ENCODE results near the gene ECM2.
"Not testable (repeated sequence)": the region's sequence is repeated elsewhere in the genome, so short reads cannot be mapped to it uniquely, and the experiment has no call there.

ECM2 gene

DNA sequence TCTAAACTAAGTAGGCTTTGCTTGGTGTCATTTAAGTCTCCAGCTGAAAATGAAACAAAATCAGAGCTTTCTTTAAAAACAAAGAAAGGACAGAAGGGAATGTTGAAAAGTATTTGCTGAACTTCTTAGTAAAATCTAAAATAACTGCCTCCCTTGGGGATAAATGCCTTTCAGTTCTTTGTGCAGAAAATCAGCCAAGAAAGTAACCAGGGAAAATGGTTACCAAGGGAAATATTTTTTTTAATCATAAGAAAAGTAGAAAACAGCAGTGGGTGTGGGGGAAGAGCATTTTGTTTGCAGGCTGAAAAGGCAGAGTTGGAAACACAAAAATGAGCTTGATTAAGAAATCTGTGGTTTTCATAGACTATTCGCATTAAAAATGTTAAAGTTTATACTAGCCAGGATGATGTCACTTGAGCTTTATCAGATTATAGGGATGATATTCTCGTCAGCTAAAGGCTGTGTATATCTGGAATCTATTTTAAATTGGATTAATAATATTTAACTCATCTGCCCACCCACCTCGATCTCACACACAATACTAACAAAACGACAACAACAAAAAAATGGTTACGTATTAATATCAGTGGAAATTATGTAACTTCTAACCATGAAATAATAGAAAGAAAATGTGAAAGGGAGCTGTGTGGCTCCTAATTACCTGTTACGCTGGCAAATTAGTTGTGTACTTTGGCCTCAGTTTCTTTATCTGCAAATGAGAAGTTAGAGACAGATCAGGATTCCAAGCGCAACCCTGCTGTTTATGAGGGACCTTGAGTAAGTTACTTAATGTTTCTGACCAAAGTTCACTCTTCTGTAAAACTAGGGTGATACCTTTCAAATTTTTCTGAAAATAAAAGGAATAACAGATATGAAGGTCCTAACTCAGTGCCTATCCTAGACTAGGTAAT, at the start of gene ECM2:
TSS of gene ECM2 (minus strand) at position 51 of the 911 bp plus-strand sequence. CDS start 13,124 bp downstream, outside the sequence.
- no peak for DNase-seq

GRCh38 chr9:92576175-92576574, 40.4 kb upstream of the ECM2 start:
- DNase-seq: peak; percentile 14

DNA sequence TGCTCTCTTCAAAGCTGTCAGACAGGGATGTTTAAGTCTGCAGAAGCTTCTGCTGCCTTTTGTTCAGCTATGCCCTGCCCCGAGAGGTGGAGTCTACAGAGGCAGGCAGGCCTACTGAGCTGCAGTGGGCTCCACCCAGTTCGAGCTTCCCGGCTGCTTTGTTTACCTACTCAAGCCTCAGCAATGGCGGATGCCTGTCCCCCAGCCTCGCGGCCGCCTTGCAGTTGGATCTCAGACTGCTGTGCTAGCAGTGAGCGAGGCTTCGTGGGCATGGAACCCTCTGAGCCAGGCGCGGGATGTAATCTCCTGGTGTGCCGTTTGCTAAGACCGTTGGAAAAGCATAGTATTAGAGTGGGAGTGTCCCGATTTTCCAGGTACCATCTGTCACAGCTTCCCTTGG, 37.8 kb upstream of the ECM2 start:
- not testable (repeated sequence) for DNase-seq

GRCh38 chr9:92571871-92572270, 36.1 kb upstream of the ECM2 start:
- DNase-seq: not testable (repeated sequence)

DNA sequence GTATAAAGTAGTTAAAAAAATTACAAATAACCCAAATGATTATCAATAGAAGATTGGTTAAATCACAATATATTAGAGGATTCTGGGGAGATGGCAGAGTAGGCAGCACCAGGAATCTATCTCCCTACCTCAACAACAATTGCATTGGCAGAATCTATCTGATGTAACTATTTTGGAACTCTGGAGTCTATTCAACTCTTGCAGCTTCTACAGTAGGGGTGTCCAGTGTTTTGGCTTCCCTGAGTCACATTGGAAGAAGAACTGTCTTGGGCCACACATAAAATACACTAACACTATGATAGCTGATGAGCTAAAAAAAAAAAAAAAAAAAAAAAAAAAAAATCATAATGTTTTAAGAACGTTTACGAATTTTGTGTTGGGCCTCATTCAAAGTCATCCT, 29.2 kb upstream of the ECM2 start:
- no peak for DNase-seq

- DNase-seq: peak; percentile 47
These were observed 28.7 kb upstream of the ECM2 start for GRCh38 chr9:92564504-92564903.

GRCh38 chr9:92563116-92564100, 27.6 kb upstream of the ECM2 start:
- DNase-seq: peak; percentile 44

- no peak for DNase-seq
These were observed 26.7 kb upstream of the ECM2 start for GRCh38 chr9:92562461-92562967.

DNA sequence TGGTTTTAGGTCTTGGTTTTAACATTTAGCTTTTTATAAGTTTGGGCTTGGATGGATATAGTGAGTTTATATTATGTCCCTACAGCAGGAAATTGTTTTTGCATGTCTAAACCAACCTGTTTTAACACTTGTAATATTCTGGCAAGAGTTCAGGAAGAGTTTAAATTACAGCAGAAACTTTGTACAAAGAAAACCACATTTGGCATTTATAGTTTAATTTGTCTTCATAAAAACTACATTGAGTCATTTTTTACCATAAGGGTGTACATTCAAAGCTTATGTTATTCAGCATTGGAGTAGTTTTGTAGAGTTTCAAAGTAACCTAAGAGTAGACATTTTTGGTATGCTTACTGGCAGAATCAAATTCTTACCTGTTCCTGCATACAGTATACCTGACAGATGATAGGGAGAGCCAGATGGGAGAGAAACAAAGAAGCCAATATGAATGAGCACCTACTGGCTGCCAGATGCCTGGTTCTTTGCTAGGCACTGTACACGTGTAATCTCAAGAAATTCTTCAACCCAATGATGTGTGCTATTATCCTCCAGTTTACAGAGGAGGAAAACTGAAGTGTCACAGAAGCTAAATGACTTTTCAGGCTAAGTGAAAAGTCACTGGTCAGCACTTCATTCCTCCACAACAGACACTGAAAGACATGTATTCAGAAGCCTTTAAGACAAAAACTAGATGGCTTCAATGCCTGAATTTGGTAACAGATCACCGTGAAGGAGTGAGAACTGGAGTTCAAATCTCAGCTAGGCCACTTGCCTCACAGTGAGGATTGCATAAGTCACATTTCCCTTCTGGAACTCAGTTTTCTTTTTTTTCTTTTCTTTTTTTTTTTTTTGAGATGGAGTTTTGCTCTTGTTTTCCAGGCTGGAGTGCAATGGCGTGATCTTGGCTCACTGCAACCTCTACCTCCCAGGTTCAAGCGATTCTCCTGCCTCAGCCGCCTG, 25.9 kb upstream of the ECM2 start:
- no peak for DNase-seq

- DNase-seq: no peak
These were observed 23.0 kb upstream of the ECM2 start for GRCh38 chr9:92558612-92559374.

- DNase-seq: no peak
These were observed 15.0 kb upstream of the ECM2 start for GRCh38 chr9:92550765-92551164.

DNA sequence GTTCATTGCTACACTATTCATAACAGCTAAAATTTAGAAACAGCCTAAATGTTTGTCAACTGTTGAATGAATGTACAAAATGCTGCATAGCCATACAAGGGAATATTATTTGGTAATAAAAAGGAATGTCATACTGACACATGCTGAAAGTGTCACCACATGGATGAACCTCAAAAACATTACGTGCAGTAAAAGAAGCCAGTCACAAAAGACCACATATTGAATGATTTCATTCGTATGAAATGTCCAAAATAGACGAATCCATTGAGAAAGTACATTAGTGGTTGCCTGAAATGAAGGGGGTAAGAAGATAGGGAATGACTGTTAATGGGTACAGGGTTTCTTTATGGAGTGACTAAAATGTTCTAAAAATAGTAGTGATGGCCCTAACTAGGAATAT, 11.6 kb upstream of the ECM2 start:
- no peak for DNase-seq

DNA sequence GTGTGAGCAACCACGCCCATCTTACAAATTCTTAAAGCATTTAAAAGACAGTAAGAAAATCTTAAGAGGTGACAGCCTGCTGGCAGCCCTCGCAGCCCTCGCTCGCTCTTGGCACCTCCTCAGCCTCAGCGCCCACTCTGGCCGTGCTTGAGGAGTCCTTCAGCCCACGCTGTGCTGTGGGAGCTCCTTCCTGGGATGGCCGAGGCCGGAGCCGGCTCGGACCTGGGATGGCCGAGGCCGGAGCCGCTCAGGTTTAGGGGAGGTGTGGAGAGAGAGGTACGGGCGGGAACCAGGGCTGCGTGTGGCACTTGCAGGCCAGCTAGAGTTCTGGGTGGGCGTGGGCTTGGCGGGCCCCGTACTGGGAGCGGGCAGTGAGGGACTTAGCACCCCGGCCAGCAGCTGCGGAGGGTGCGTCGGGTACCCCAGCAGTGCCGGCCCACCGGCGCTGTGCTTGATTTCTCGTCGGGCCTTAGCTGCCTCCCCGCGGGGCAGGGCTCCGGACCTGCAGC, 9.3 kb upstream of the ECM2 start:
- no peak for DNase-seq

DNA sequence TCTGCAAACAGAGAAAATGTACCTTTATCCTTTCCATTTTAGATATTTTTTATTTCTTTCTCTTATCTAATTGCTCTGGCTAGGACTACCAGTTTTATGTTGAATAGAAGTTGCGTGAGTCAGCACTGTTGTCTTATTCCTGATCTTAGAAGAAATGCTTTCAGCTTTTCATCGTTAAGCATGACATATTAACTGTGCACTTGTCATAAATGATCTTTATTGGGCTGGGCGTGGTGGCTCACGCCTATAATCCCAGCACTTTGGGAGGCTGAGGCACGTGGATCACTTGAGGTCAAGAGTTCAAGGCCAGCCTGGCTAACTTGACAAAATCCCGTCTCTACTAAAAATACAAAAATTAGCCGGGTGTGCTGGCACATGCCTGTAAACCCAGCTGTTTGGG, 8.2 kb upstream of the ECM2 start:
- DNase-seq: no peak

- no peak for DNase-seq
These were observed 2.8 kb upstream of the ECM2 start for GRCh38 chr9:92538541-92538940.

DNA sequence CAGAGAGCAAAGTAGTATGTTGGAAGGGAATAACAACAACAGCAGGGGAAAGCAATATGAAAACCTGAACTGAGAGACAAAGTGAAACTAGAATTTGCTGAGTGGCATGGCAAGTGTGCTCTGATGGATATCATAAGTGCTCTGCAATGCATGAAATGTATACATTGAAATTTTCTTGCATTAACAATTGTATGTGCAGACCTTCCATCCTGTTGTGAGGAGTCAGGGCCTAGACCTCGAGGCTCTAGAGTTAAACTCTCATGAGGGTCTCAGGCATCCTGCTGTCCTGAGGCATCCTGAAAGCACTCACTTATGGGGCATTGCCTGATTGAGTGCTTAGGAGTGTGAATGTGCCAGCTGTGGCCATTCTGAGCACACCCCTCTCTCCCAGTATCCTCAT, 1.1 kb downstream of the ECM2 start:
- no peak for DNase-seq

GRCh38 chr9:92534204-92534603, 1.6 kb downstream of the ECM2 start:
- DNase-seq: no peak

GRCh38 chr9:92530893-92531292, 4.9 kb downstream of the ECM2 start:
- no peak for DNase-seq

- DNase-seq: no peak
These were observed 6.7 kb downstream of the ECM2 start for GRCh38 chr9:92529124-92529523.

DNA sequence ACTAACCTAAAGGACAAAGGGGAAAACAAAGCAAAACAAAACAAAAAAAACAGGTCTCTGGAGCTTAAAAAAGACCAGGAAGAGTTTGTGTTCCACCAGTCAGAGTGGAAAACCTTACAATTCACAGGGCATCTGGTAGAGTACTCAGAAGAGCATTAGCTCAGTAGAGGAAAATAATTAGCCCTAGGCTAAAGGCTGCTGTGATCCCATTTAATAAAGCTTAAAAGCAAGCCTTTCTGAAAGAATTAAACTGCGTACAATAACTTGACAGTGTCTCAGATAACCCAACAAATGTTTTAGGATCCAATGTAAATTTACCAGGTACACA, 7.3 kb downstream of the ECM2 start:
- DNase-seq: no peak

- DNase-seq: no peak
These were observed 7.8 kb downstream of the ECM2 start for GRCh38 chr9:92527832-92528521.

All from DMS153 (cell line).